ENCODE measurements around the gene C16orf90.
"Not testable (repeated sequence)": the region's sequence is repeated elsewhere in the genome, so short reads cannot be mapped to it uniquely, and the experiment has no call there.

C16orf90 gene

GRCh38 chr16:3511286-3512180 is 16.2 kb upstream of the C16orf90 start:
- H3K27me3 ChIP-seq (ENCODE audit: low read depth, low read length), result no peaks in the 10 kb centered on the region
- no peaks in the 10 kb centered on the region for H3K4me1 ChIP-seq (ENCODE audit: control insufficient read depth in 1 of 2, insufficient read depth in 2 of 2, low read length in 2 of 2)
- H3K36me3 ChIP-seq (ENCODE audit: control insufficient read depth in 1 of 2, insufficient read depth in 2 of 2, low read length in 2 of 2), result peaks cover 34 to 80% of the 10 kb centered on the region in 2 donors
- no peak overlapping the region for H3K27ac ChIP-seq (ENCODE audit: low read length)
- no peaks in the 10 kb centered on the region for H3K9me3 ChIP-seq (ENCODE audit: control insufficient read depth in 1 of 2, low read length in 2 of 2)
- no peak overlapping the region for H3K4me3 ChIP-seq (ENCODE audit: low read depth in 1 of 2, low read length in 2 of 2)

- H3K27ac ChIP-seq (ENCODE audit: low read length), result no peak overlapping the region
- H3K36me3 ChIP-seq (ENCODE audit: control insufficient read depth in 1 of 2, insufficient read depth in 2 of 2, low read length in 2 of 2), result peaks cover 26 to 78% of the 10 kb centered on the region in 2 donors
- no peaks in the 10 kb centered on the region for H3K27me3 ChIP-seq (ENCODE audit: low read depth, low read length)
- no peaks in the 10 kb centered on the region for H3K9me3 ChIP-seq (ENCODE audit: control insufficient read depth in 1 of 2, low read length in 2 of 2)
- no peaks in the 10 kb centered on the region for H3K4me1 ChIP-seq (ENCODE audit: control insufficient read depth in 1 of 2, insufficient read depth in 2 of 2, low read length in 2 of 2)
- H3K4me3 ChIP-seq (ENCODE audit: low read depth in 1 of 2, low read length in 2 of 2), result no peak overlapping the region
These were observed 15.1 kb upstream of the C16orf90 start for GRCh38 chr16:3510416-3510815.

GRCh38 chr16:3509470-3509928 is 14.2 kb upstream of the C16orf90 start:
- Histone ChIP-seq H3K4me3 (ENCODE audit: low read depth in 1 of 2, low read length in 2 of 2) (no peak overlapping the region), H3K4me1 (ENCODE audit: control insufficient read depth in 1 of 2, insufficient read depth in 2 of 2, low read length in 2 of 2) (no peaks in the 10 kb centered on the region), H3K27ac (ENCODE audit: low read length) (no peak overlapping the region), H3K9me3 (ENCODE audit: control insufficient read depth in 1 of 2, low read length in 2 of 2) (no peaks in the 10 kb centered on the region), H3K36me3 (ENCODE audit: control insufficient read depth in 1 of 2, insufficient read depth in 2 of 2, low read length in 2 of 2) (peaks cover 27 to 74% of the 10 kb centered on the region in 2 donors), H3K27me3 (ENCODE audit: low read depth, low read length) (no peaks in the 10 kb centered on the region)

GRCh38 chr16:3508736-3509135 is 13.4 kb upstream of the C16orf90 start:
- H3K4me3 ChIP-seq (ENCODE audit: low read depth in 1 of 2, low read length in 2 of 2), result no peak overlapping the region
- H3K36me3 ChIP-seq (ENCODE audit: control insufficient read depth in 1 of 2, insufficient read depth in 2 of 2, low read length in 2 of 2), result peaks cover 27 to 69% of the 10 kb centered on the region in 2 donors
- H3K27ac ChIP-seq (ENCODE audit: low read length), result no peak overlapping the region
- no peaks in the 10 kb centered on the region for H3K4me1 ChIP-seq (ENCODE audit: control insufficient read depth in 1 of 2, insufficient read depth in 2 of 2, low read length in 2 of 2)
- no peaks in the 10 kb centered on the region for H3K9me3 ChIP-seq (ENCODE audit: control insufficient read depth in 1 of 2, low read length in 2 of 2)
- H3K27me3 ChIP-seq (ENCODE audit: low read depth, low read length), result no peaks in the 10 kb centered on the region

GRCh38 chr16:3503523-3503922 is 8.2 kb upstream of the C16orf90 start:
- no peaks in the 10 kb centered on the region for H3K9me3 ChIP-seq (ENCODE audit: control insufficient read depth in 1 of 2, low read length in 2 of 2)
- no peak overlapping the region for H3K27ac ChIP-seq (ENCODE audit: low read length)
- H3K4me3 ChIP-seq (ENCODE audit: low read depth in 1 of 2, low read length in 2 of 2), result no peak overlapping the region
- H3K27me3 ChIP-seq (ENCODE audit: low read depth, low read length), result no peaks in the 10 kb centered on the region
- H3K36me3 ChIP-seq (ENCODE audit: control insufficient read depth in 1 of 2, insufficient read depth in 2 of 2, low read length in 2 of 2), result peaks cover 8 to 27% of the 10 kb centered on the region in 2 donors
- peaks cover 0 to 13% of the 10 kb centered on the region in 2 donors for H3K4me1 ChIP-seq (ENCODE audit: control insufficient read depth in 1 of 2, insufficient read depth in 2 of 2, low read length in 2 of 2)

GRCh38 chr16:3501783-3502400 is 6.6 kb upstream of the C16orf90 start:
- Histone ChIP-seq H3K27me3 (ENCODE audit: low read depth, low read length) (no peaks in the 10 kb centered on the region), H3K4me1 (ENCODE audit: control insufficient read depth in 1 of 2, insufficient read depth in 2 of 2, low read length in 2 of 2) (peaks cover 0 to 13% of the 10 kb centered on the region in 2 donors), H3K4me3 (ENCODE audit: low read depth in 1 of 2, low read length in 2 of 2) (peak overlapping the region; percentile 85 to 98), H3K9me3 (ENCODE audit: control insufficient read depth in 1 of 2, low read length in 2 of 2) (no peaks in the 10 kb centered on the region), H3K27ac (ENCODE audit: low read length) (no peak overlapping the region), H3K36me3 (ENCODE audit: control insufficient read depth in 1 of 2, insufficient read depth in 2 of 2, low read length in 2 of 2) (peaks cover 3 to 19% of the 10 kb centered on the region in 2 donors)

GRCh38 chr16:3501412-3501761 is 6.1 kb upstream of the C16orf90 start:
- peaks cover 0 to 13% of the 10 kb centered on the region in 2 donors for H3K4me1 ChIP-seq (ENCODE audit: control insufficient read depth in 1 of 2, insufficient read depth in 2 of 2, low read length in 2 of 2)
- not testable (repeated sequence) for H3K27ac ChIP-seq (ENCODE audit: low read length); H3K9me3 ChIP-seq (ENCODE audit: control insufficient read depth in 1 of 2, low read length in 2 of 2); H3K27me3 ChIP-seq (ENCODE audit: low read depth, low read length)
- H3K4me3 ChIP-seq (ENCODE audit: low read depth in 1 of 2, low read length in 2 of 2), result peak overlapping the region; percentile 85 to 98
- peaks cover 3 to 17% of the 10 kb centered on the region in 2 donors for H3K36me3 ChIP-seq (ENCODE audit: control insufficient read depth in 1 of 2, insufficient read depth in 2 of 2, low read length in 2 of 2)

DNA sequence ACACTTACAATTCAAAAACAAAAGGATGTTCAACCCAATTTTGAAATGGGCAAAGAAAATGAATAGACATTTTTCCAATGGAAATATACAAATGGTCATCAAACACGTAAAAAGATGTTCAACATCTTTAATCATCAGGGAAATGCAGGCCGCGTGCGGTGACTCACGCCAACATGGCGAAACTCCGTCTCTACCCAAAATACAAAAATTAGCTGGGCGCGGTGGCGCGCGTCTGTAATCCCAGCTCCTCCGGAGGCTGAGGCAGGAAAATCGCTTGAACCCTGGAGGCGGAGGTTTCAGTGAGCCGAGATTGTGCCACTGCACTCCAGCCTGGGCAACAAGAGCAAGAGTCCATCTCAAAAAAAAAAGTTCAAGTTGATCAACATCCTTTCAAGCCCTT is 3.7 kb upstream of the C16orf90 start:
- H3K4me1 ChIP-seq (ENCODE audit: control insufficient read depth in 1 of 2, insufficient read depth in 2 of 2, low read length in 2 of 2), result peaks cover 0 to 13% of the 10 kb centered on the region in 2 donors
- no peaks in the 10 kb centered on the region for H3K27me3 ChIP-seq (ENCODE audit: low read depth, low read length)
- no peak overlapping the region for H3K27ac ChIP-seq (ENCODE audit: low read length)
- H3K4me3 ChIP-seq (ENCODE audit: low read depth in 1 of 2, low read length in 2 of 2), result no peak overlapping the region
- no peaks in the 10 kb centered on the region for H3K9me3 ChIP-seq (ENCODE audit: control insufficient read depth in 1 of 2, low read length in 2 of 2)
- H3K36me3 ChIP-seq (ENCODE audit: control insufficient read depth in 1 of 2, insufficient read depth in 2 of 2, low read length in 2 of 2), result peaks cover 0 to 3% of the 10 kb centered on the region in 2 donors

DNA sequence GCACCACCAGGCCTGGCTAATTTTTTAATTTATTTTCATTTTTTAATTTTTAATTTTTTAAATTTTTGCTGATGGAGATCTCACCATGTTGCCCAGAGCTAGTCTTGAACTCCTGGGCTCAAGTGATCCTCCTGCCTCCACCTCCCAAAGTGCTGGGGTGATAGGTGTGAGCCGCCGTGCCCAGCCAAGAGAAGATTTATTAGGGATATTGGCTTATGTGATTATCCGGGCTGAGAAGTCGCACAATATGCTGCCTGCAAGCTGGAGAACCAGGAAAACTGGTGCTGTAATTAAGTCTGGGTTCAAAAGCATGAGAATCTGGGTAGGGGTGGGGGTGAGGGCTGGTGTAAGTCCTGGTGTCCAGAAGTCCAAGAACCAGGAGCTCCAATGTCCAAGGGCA is 2.5 kb upstream of the C16orf90 start:
- no peaks in the 10 kb centered on the region for H3K9me3 ChIP-seq (ENCODE audit: control insufficient read depth in 1 of 2, low read length in 2 of 2)
- no peaks in the 10 kb centered on the region for H3K36me3 ChIP-seq (ENCODE audit: control insufficient read depth in 1 of 2, insufficient read depth in 2 of 2, low read length in 2 of 2)
- H3K27me3 ChIP-seq (ENCODE audit: low read depth, low read length), result no peaks in the 10 kb centered on the region
- H3K4me3 ChIP-seq (ENCODE audit: low read depth in 1 of 2, low read length in 2 of 2), result no peak overlapping the region
- no peak overlapping the region for H3K27ac ChIP-seq (ENCODE audit: low read length)
- peaks cover 0 to 13% of the 10 kb centered on the region in 2 donors for H3K4me1 ChIP-seq (ENCODE audit: control insufficient read depth in 1 of 2, insufficient read depth in 2 of 2, low read length in 2 of 2)

GRCh38 chr16:3496386-3496785 is 1.1 kb upstream of the C16orf90 start:
- no peaks in the 10 kb centered on the region for H3K36me3 ChIP-seq (ENCODE audit: control insufficient read depth in 1 of 2, insufficient read depth in 2 of 2, low read length in 2 of 2)
- no peaks in the 10 kb centered on the region for H3K9me3 ChIP-seq (ENCODE audit: control insufficient read depth in 1 of 2, low read length in 2 of 2)
- H3K27me3 ChIP-seq (ENCODE audit: low read depth, low read length), result no peaks in the 10 kb centered on the region
- H3K4me3 ChIP-seq (ENCODE audit: low read depth in 1 of 2, low read length in 2 of 2), result no peak overlapping the region
- peaks cover 0 to 5% of the 10 kb centered on the region in 2 donors for H3K4me1 ChIP-seq (ENCODE audit: control insufficient read depth in 1 of 2, insufficient read depth in 2 of 2, low read length in 2 of 2)
- no peak overlapping the region for H3K27ac ChIP-seq (ENCODE audit: low read length)

DNA sequence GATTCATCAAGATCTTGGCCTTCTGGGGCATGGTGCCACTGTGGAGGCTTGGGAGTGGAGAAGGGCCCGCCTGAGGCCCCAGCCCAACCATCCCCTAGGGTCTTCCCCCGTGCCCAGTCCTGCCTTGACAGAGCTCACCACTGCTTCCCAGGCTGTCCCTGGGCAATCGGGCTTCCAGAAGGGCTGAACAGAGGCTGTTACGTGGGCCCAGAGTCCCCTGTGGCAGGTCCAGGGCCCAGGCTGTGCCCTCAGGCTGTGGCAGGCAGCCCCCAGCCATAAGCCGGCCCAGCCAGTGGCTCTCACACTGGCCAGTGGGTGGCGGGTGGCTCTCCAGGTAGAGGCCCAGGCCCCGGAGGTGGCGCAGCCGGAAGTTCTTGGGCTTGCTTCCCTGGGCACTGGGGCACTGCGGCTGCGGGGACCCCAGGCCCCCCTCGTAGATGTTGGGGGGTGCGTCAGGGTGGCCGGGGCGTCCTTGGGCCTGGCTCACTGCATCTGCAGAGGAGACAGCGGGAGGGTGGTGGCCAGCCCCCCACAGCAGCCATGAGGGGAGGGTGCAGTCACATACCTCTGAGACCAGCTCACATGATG is 809 bp downstream of the C16orf90 start:
- Histone ChIP-seq H3K9me3 (ENCODE audit: control insufficient read depth in 1 of 2, low read length in 2 of 2) (no peaks in the 10 kb centered on the region), H3K36me3 (ENCODE audit: control insufficient read depth in 1 of 2, insufficient read depth in 2 of 2, low read length in 2 of 2) (no peaks in the 10 kb centered on the region), H3K4me3 (ENCODE audit: low read depth in 1 of 2, low read length in 2 of 2) (no peak overlapping the region), H3K4me1 (ENCODE audit: control insufficient read depth in 1 of 2, insufficient read depth in 2 of 2, low read length in 2 of 2) (peaks cover 0 to 3% of the 10 kb centered on the region in 2 donors), H3K27me3 (ENCODE audit: low read depth, low read length) (no peaks in the 10 kb centered on the region), H3K27ac (ENCODE audit: low read length) (no peak overlapping the region)
